ENCODE measurements around the gene SFT2D1.

DNA sequence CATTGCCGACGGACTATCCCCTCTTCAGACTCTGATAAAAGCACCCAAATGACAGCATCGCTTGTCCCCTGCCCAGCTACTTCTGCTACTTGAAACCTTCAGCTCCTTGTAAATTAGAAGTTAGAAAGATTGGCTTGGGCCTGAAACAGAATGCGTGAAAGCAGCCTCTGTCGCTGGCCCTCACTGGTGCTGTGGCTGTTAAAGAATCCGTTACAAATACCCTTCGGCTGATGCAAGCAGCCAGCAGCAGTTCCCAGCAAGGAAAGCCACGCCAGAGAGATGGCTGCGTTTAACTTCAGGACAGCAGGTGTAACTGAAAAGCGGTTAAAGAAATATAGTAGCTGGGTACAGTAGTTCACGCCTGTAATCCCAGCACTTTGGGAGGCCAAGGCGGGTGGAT, 31.7 kb downstream of the SFT2D1 start:
- TF ChIP-seq, protein P1, sequence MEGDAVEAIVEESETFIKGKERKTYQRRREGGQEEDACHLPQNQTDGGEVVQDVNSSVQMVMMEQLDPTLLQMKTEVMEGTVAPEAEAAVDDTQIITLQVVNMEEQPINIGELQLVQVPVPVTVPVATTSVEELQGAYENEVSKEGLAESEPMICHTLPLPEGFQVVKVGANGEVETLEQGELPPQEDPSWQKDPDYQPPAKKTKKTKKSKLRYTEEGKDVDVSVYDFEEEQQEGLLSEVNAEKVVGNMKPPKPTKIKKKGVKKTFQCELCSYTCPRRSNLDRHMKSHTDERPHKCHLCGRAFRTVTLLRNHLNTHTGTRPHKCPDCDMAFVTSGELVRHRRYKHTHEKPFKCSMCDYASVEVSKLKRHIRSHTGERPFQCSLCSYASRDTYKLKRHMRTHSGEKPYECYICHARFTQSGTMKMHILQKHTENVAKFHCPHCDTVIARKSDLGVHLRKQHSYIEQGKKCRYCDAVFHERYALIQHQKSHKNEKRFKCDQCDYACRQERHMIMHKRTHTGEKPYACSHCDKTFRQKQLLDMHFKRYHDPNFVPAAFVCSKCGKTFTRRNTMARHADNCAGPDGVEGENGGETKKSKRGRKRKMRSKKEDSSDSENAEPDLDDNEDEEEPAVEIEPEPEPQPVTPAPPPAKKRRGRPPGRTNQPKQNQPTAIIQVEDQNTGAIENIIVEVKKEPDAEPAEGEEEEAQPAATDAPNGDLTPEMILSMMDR (IDR thresholded peaks at IDR 0.05): no peak
- no peak for TF ChIP-seq POLR2AphosphoS5 (IDR thresholded peaks at IDR 0.05; ENCODE audit: insufficient read depth in 1 of 2, low read depth in 1 of 2)
